NCI-H146 treated with DMSO at 0.1 percent for 48 hours (cell line): ENCODE measurements around the gene NT5C3B.
"Not testable (repeated sequence)": the region's sequence is repeated elsewhere in the genome, so short reads cannot be mapped to it uniquely, and the experiment has no call there.

ENCODE experiments used
- DNase-seq: peaks from one replicate; lab custom pipeline; 2025; ENCODE audit not compliant: unreplicated experiment; lab: John Stamatoyannopoulos, UW

NT5C3B gene

GRCh38 chr17:41840781-41841180 is 4.7 kb upstream of the NT5C3B start:
- not testable (repeated sequence) for DNase-seq

GRCh38 chr17:41839448-41839847 is 3.4 kb upstream of the NT5C3B start:
- not testable (repeated sequence) for DNase-seq

- no peak for DNase-seq
These were observed 1.9 kb upstream of the NT5C3B start, which contains the start of gene KLHL10 for GRCh38 chr17:41837761-41838538. KLHL10 (plus strand) TSS chr17:41837825; CDS start chr17:41837933, 108 bp downstream.

- no peak for DNase-seq
These were observed 641 bp upstream of the NT5C3B start for GRCh38 chr17:41836550-41837196.

- DNase-seq: no peak
These were observed 725 bp downstream of the NT5C3B start for GRCh38 chr17:41835214-41835799.

GRCh38 chr17:41829961-41830360 is 6.1 kb downstream of the NT5C3B start:
- DNase-seq: not testable (repeated sequence)

- DNase-seq: no peak
These were observed 10.7 kb downstream of the NT5C3B start for GRCh38 chr17:41825175-41825845.

GRCh38 chr17:41824086-41824485 is 11.9 kb downstream of the NT5C3B start:
- no peak for DNase-seq

GRCh38 chr17:41823580-41823979 is 12.5 kb downstream of the NT5C3B start:
- no peak for DNase-seq

- DNase-seq: no peak
These were observed 12.9 kb downstream of the NT5C3B start for GRCh38 chr17:41823141-41823524.

GRCh38 chr17:41822216-41823140 is 13.6 kb downstream of the NT5C3B start:
- no peak for DNase-seq

- DNase-seq: no peak
These were observed 14.3 kb downstream of the NT5C3B start for GRCh38 chr17:41821776-41822175.

- no peak for DNase-seq
These were observed 18.0 kb downstream of the NT5C3B start for GRCh38 chr17:41818024-41818423.

- DNase-seq: no peak
These were observed 19.3 kb downstream of the NT5C3B start for GRCh38 chr17:41816637-41817320.

- no peak for DNase-seq
These were observed 21.8 kb downstream of the NT5C3B start for GRCh38 chr17:41814195-41814594.

- no peak for DNase-seq
These were observed 22.3 kb downstream of the NT5C3B start for GRCh38 chr17:41813699-41814124.

GRCh38 chr17:41813152-41813680 is 22.8 kb downstream of the NT5C3B start:
- no peak for DNase-seq

- DNase-seq: peak; percentile 87
These were observed 23.5 kb downstream of the NT5C3B start, which contains the start of gene FKBP10 for GRCh38 chr17:41812381-41813151. FKBP10 (plus strand) TSS chr17:41813004; CDS start chr17:41813035, 31 bp downstream.
